IMR-90 (cell line): ENCODE data around the gene CSNK1G2. TPM values are rescaled to one million over a fixed set of nuclear protein-coding genes. Genes with fewer than 3 reads are reported as not detected.

Source experiments
- ATAC-seq: fragments of 200-7000 bp; cut with Tn5 transposase; 2 replicates; pipeline ENCODE4 v1.9.1; 2020; ENCODE audit warnings: low read depth, mild to moderate bottlenecking, moderate library complexity
- BruUV-seq: library from RNA; stranded (reverse); fragments of 400-500 nt; replicated peaks from 2 replicates; lab custom pipeline; 2021; lab: Mats Ljungman, UMichigan
- CTCF ChIA-PET: fragments of 300-600 bp; formaldehyde crosslinking; extraction: SDS; loops from one replicate; lab custom pipeline; 2021; ENCODE audit warnings: antibody characterized with exemption; lab: Yijun Ruan, JAX
- POLR2A ChIA-PET: fragments of 300-600 bp; sonication (Branson Sonifier 250); formaldehyde crosslinking; loops from one replicate; lab custom pipeline; 2022; ENCODE audit warnings: antibody characterized with exemption; ENCODE audit not compliant: unreplicated experiment; lab: Charles Lee
- DNase-seq: peaks from one replicate; pipeline ENCODE4 v3.0.0; 2013
- H2AFZ ChIP-seq: replicated peaks from 2 replicates; pipeline ENCODE3; 2013; ENCODE audit warnings: low read length, mild to moderate bottlenecking; ENCODE audit not compliant: poor library complexity
- H2AK5ac ChIP-seq: 2 replicates; pipeline ENCODE4 v1.6.1; 2013; ENCODE audit warnings: low read depth, low read length, inconsistent platforms
- H2AK9ac ChIP-seq: replicated peaks from 2 replicates; pipeline ENCODE3; 2013; ENCODE audit warnings: mild to moderate bottlenecking, low read depth, low read length, moderate library complexity; ENCODE audit not compliant: poor library complexity
- H2BK120ac ChIP-seq: 2 replicates; pipeline ENCODE4 v1.6.1; 2013; ENCODE audit warnings: low read depth, low read length, inconsistent platforms
- H2BK15ac ChIP-seq: 3 replicates; pipeline ENCODE4 v1.6.1; 2013; ENCODE audit warnings: low read depth, low read length, inconsistent platforms
- H2BK20ac ChIP-seq: 2 replicates; pipeline ENCODE4 v1.6.1; 2013; ENCODE audit warnings: low read depth, mild to moderate bottlenecking, inconsistent platforms, low read length, moderate library complexity
- H2BK5ac ChIP-seq: 2 replicates; pipeline ENCODE4 v1.6.1; 2013; ENCODE audit warnings: mild to moderate bottlenecking, low read depth, low read length, inconsistent platforms; ENCODE audit not compliant: poor library complexity, severe bottlenecking
- H3K14ac ChIP-seq: replicated peaks from 2 replicates; pipeline ENCODE4 v1.6.1; 2013; ENCODE audit warnings: low read depth, low read length, inconsistent platforms
- H3K18ac ChIP-seq: 2 replicates; pipeline ENCODE4 v1.6.1; 2013; ENCODE audit warnings: low read depth, low read length, control low read depth
- H3K23ac ChIP-seq: 2 replicates; pipeline ENCODE4 v1.6.1; 2013; ENCODE audit warnings: low read depth, low read length, inconsistent platforms
- H3K27ac ChIP-seq: 2 replicates; pipeline ENCODE4 v1.5.1; 2013; ENCODE audit warnings: mild to moderate bottlenecking, control low read depth, low read length; ENCODE audit not compliant: insufficient read depth
- H3K27me3 ChIP-seq: 2 replicates; pipeline ENCODE4 v1.6.1; 2013; ENCODE audit warnings: low read length; ENCODE audit not compliant: control insufficient read depth, insufficient read depth
- H3K36me3 ChIP-seq: 2 replicates; pipeline ENCODE4 v1.6.1; 2013; ENCODE audit warnings: low read length, mixed read lengths; ENCODE audit not compliant: control insufficient read depth, insufficient read depth
- H3K4ac ChIP-seq: 2 replicates; pipeline ENCODE4 v1.6.1; 2013; ENCODE audit warnings: low read depth, low read length, inconsistent platforms
- H3K4me1 ChIP-seq: 2 replicates; pipeline ENCODE4 v1.6.1; 2013; ENCODE audit warnings: low read length, mixed read lengths; ENCODE audit not compliant: control insufficient read depth, insufficient read depth
- H3K4me2 ChIP-seq: 2 replicates; pipeline ENCODE4 v1.6.1; 2013; ENCODE audit warnings: low read depth, mild to moderate bottlenecking, control low read depth, low read length, moderate library complexity
- H3K4me3 ChIP-seq: 2 replicates; pipeline ENCODE4 v1.5.1; 2013; ENCODE audit warnings: low read depth, mild to moderate bottlenecking, control low read depth, low read length, moderate library complexity; ENCODE audit not compliant: insufficient read depth
- H3K56ac ChIP-seq: 2 replicates; pipeline ENCODE4 v1.6.1; 2013; ENCODE audit warnings: low read length, inconsistent platforms; ENCODE audit not compliant: insufficient read depth; ENCODE audit errors: extremely low read depth
- H3K79me1 ChIP-seq, 2 experiments: 2 replicates each; pipeline ENCODE4 v1.6.1; 2013; ENCODE audit warnings: low read length in 2 of 2, inconsistent platforms in 1 of 2, low read depth in 1 of 2
- H3K9ac ChIP-seq: 2 replicates; pipeline ENCODE4 v1.6.1; 2013; ENCODE audit warnings: low read depth, low read length, control low read depth
- H3K9me1 ChIP-seq: 2 replicates; pipeline ENCODE4 v1.6.1; 2013; ENCODE audit warnings: low read length, inconsistent platforms; ENCODE audit not compliant: insufficient read depth
- H3K9me3 ChIP-seq: 2 replicates; pipeline ENCODE4 v1.6.1; 2013; ENCODE audit warnings: low read length; ENCODE audit not compliant: control insufficient read depth, insufficient read depth
- H4K20me1 ChIP-seq: 2 replicates; pipeline ENCODE4 v1.6.1; 2013; ENCODE audit warnings: low read length, inconsistent platforms; ENCODE audit not compliant: insufficient read depth
- H4K5ac ChIP-seq: 2 replicates; pipeline ENCODE4 v1.6.1; 2013; ENCODE audit warnings: mild to moderate bottlenecking, low read depth, low read length, control low read depth
- H4K8ac ChIP-seq, 2 experiments: 2 replicates each; pipeline ENCODE4 v1.6.1; 2013; ENCODE audit warnings: low read depth in 2 of 2, low read length in 2 of 2, control low read depth in 1 of 2, inconsistent platforms in 1 of 2
- H4K91ac ChIP-seq: 2 replicates; pipeline ENCODE4 v1.6.1; 2013; ENCODE audit warnings: low read depth, low read length, inconsistent platforms; ENCODE audit not compliant: insufficient read depth
- MXI1 ChIP-seq: IDR thresholded peaks from 2 replicates; pipeline ENCODE4 v1.6.1; 2012; ENCODE audit warnings: low read depth, mild to moderate bottlenecking, low read length, moderate library complexity, borderline replicate concordance
- RCOR1 ChIP-seq: IDR thresholded peaks from 2 replicates; pipeline ENCODE4 v1.6.1; 2012; ENCODE audit warnings: mild to moderate bottlenecking, low read length, improper control_type of control experiment; ENCODE audit not compliant: insufficient replicate concordance
- WGBS, 2 experiments: methylation state at CpG; one replicate each; pipeline versions ENCODE4 v1.1.5 to v1.1.7; 2013; ENCODE audit warnings: missing lambda C conversion rate in 2 of 2; ENCODE audit not compliant: insufficient read length in 1 of 2; ENCODE audit errors: extremely low coverage in 2 of 2; 5-methylcytosine and 5-hydroxymethylcytosine counted together
- dilution Hi-C: fragments of 300-500 bp; cut with HindIII; formaldehyde crosslinking; loops from one replicate; pipeline ENCODE4 v1.14.3; 2018; ENCODE audit warnings: low sequenced_read_pairs; ENCODE audit not compliant: unreplicated experiment
- in situ Hi-C: fragments of 300-500 bp; cut with MboI; formaldehyde crosslinking; loops from 3 replicates; pipeline ENCODE4 v1.14.3; 2019; ENCODE audit warnings: low sequenced_read_pairs, inconsistent platforms, mixed read lengths
- intact Hi-C: fragments of 100-400 bp; cut with micrococcal nuclease; formaldehyde crosslinking; loops from 2 replicates; pipeline ENCODE4 v1.10.0; 2022
- polyA plus RNA-seq, 3 experiments: library from polyadenylated mRNA; depleted of rRNA; stranded (reverse); fragments of >200 nt; gene quantifications; 2 replicates each; pipeline ENCODE4 v1.2.3, GENCODE V29; 2012; ENCODE audit warnings: low replicate concordance in 1 of 3
- total RNA-seq: library from RNA; depleted of rRNA; stranded (reverse); fragments of >200 nt; gene quantifications from 2 replicates; pipeline ENCODE4 v1.2.3, GENCODE V29; 2012

The CSNK1G2 gene
- total and polyA plus RNA-seq, 2 of the 4 experiments (the other 2 are of a cell fraction) = 38.0 to 96.3 TPM

DNA sequence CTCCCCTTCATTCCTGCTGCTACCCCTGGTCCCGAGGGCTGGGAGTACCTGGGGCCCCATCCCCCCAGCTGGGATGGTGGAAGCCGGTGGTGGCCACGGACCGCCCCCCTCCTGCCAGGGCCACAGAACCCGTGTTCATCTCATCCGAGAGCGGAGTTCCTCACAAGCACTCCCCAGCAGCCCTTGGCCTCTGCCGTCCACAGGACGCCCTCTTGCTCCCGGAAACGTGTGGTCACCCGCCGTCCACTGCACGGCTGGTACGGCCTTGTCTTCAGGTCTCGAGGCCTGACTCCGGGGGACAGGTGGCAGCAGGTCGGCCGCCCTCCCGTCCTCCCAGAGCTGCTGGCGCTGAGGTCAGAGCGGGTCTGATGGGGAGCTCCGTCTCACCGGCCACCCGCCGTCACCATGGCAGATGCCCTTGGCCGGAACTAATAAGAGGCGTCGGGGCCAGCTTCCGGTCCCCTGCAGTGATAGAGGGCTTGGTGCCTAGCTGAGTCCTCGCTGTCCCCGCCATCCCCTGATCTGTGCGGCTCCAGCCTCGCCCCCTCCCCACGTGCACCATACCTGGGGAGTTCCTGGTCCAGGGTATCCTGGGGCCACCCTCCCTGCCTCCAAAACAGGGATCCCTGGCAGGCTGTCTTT, 16.5 kb upstream of the CSNK1G2 start:
- H3K79me1 ChIP-seq = no peaks in the 10 kb centered on the region
- dilution Hi-C loops (no loop called here), intact Hi-C loops (no loop called here), in situ Hi-C loops (no loop called here)
- no peak overlapping the region for H2AFZ ChIP-seq
- ATAC-seq (no peak), DNase-seq (no peak)
- no peak overlapping the region for H3K4me2 ChIP-seq
- no peaks in the 10 kb centered on the region for H3K27me3 ChIP-seq
- H3K27ac ChIP-seq = no peak overlapping the region
- no peak overlapping the region for H3K18ac ChIP-seq
- H3K9ac ChIP-seq = no peak overlapping the region
- no TSS peak for BruUV-seq
- no peak overlapping the region for H3K4ac ChIP-seq
- no peak overlapping the region for H3K4me3 ChIP-seq
- H4K91ac ChIP-seq = no peak overlapping the region
- no peak overlapping the region for H2AK5ac ChIP-seq
- no peak overlapping the region for H2BK120ac ChIP-seq
- TF ChIP-seq MXI1 = no peak
- TF ChIP-seq RCOR1 = no peak
- H2BK15ac ChIP-seq = no peak overlapping the region
- H3K56ac ChIP-seq = no peak overlapping the region
- no peak overlapping the region for H2AK9ac ChIP-seq
- no peak overlapping the region for H3K14ac ChIP-seq
- H3K36me3 ChIP-seq = peaks cover 48% of the 10 kb centered on the region
- no peak overlapping the region for H2BK5ac ChIP-seq
- ChIA-PET CTCF (no interaction called here), POLR2A (no interaction called here)
- 90% methylated on average over 14 of the region's 35 CpGs; no CpG with 5 or more reads in 1 of the 2 experiments for WGBS, 2 experiments
- no peak overlapping the region for H4K8ac ChIP-seq
- H3K4me1 ChIP-seq = no peaks in the 10 kb centered on the region
- no peak overlapping the region for H4K5ac ChIP-seq
- no peaks in the 10 kb centered on the region for H3K9me1 ChIP-seq
- H4K20me1 ChIP-seq = 0 out of 2 replicates have a peak, but pooled peaks cover 9% of the 10 kb centered on the region
- no peaks in the 10 kb centered on the region for H3K9me3 ChIP-seq
- H2BK20ac ChIP-seq = no peak overlapping the region
- no peak overlapping the region for H3K23ac ChIP-seq
